Measurements from ENCODE around the gene ZNF280C.

The ZNF280C gene

DNA sequence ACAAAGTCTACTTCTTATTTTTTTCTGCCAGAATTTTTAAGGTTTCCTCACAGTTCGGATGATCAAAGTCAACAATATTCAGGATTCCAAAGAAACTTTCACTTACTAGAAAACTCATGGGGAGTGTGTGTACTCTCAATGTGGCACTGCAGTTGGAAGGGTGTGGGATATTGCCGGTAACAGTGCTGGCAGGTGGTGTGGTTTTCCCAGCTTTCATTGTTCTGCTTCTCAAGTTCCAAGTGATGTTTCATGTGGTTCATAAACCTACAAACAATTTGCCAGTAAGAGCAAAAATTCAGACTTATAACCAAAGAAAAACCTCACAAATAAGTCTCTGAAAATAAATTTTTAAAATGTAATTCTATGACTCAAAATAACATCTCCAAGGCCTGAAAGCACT lies 39.8 kb downstream of the ZNF280C start:
- TF ChIP-seq, protein P1, sequence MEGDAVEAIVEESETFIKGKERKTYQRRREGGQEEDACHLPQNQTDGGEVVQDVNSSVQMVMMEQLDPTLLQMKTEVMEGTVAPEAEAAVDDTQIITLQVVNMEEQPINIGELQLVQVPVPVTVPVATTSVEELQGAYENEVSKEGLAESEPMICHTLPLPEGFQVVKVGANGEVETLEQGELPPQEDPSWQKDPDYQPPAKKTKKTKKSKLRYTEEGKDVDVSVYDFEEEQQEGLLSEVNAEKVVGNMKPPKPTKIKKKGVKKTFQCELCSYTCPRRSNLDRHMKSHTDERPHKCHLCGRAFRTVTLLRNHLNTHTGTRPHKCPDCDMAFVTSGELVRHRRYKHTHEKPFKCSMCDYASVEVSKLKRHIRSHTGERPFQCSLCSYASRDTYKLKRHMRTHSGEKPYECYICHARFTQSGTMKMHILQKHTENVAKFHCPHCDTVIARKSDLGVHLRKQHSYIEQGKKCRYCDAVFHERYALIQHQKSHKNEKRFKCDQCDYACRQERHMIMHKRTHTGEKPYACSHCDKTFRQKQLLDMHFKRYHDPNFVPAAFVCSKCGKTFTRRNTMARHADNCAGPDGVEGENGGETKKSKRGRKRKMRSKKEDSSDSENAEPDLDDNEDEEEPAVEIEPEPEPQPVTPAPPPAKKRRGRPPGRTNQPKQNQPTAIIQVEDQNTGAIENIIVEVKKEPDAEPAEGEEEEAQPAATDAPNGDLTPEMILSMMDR (IDR thresholded peaks at IDR 0.05) = no peak
- DNase-seq (ENCODE audit: low spot score) = no peak
- Histone ChIP-seq H3K27ac (no peak overlapping the region), H3K4me3 (no peak overlapping the region)

DNA sequence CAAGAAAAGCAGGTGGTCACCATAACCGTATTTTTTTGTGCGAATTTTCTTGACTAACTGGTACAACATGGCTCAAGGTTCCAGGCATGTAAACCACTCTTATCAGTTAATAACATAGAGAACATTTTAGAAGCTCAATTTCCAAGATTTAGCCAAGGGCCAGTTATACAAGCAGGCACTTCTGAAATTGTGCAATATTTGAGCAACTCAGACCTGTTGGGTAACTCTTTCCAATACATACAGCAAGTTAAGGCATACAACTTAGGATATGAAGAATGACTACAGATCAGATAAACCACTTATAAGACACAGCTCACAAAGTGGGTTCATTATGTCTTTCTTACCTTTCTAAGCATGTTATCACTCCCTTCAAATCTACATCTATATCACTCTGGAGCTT lies 43.9 kb downstream of the ZNF280C start:
- DNase-seq (ENCODE audit: low spot score) = no peak
- Histone ChIP-seq H3K4me3 (no peak overlapping the region), H3K27ac (no peak overlapping the region)
- TF ChIP-seq, protein P1 (IDR thresholded peaks at IDR 0.05) = no peak

DNA sequence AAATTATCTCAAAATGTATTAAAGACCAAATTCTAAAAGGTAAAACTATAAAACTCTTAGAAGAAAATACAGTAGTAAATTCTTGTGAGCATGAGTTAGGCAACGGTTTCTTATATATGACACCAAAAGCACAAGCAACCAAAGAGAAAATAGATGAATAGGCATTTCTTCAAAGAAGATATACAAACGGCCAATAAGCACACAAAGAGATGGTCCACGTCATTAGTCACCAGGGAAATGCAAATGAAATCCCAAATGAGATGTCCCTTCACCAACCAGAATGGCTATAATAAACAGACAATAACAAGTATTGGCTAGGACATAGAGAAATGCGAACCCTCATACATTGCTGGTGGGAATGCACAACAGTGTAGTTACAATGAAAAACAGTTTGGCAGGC lies 52.4 kb downstream of the ZNF280C start:
- H3K4me3 ChIP-seq = no peak overlapping the region
- DNase-seq (ENCODE audit: low spot score) = no peak
- no peak overlapping the region for H3K27ac ChIP-seq
- TF ChIP-seq, protein P1 (IDR thresholded peaks at IDR 0.05) = no peak

GRCh38 chrX:130213376-130213775 lies 55.3 kb downstream of the ZNF280C start:
- no peak overlapping the region for H3K27ac ChIP-seq
- TF ChIP-seq, protein P1 (IDR thresholded peaks at IDR 0.05) = no peak
- H3K4me3 ChIP-seq = no peak overlapping the region
- no peak for DNase-seq (ENCODE audit: low spot score)

DNA sequence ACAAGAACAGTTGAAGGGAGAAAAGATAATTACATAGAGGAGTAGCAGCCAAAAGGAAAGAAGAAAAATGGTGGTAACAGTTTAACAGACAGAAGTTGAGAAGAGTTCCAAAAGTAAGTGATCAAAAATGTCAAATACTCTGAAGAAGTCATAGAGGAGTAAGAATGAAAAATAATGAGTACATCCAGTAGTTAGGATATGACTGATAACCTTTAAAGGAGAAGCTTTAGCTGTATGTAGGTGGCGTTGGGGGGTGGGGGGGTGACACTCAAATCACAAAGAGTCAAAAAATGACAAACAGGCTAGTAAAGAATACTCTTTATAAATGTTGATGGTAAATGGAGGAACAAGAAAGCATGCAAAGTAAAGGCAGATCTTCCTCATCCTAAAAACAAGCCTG lies 56.3 kb downstream of the ZNF280C start:
- H3K4me3 ChIP-seq = no peak overlapping the region
- TF ChIP-seq, protein P1 (IDR thresholded peaks at IDR 0.05) = no peak
- no peak for DNase-seq (ENCODE audit: low spot score)
- H3K27ac ChIP-seq = no peak overlapping the region

- no peak overlapping the region for H3K27ac ChIP-seq
- DNase-seq (ENCODE audit: low spot score) = no peak
- H3K4me3 ChIP-seq = no peak overlapping the region
- TF ChIP-seq, protein P1 (IDR thresholded peaks at IDR 0.05) = no peak
Observed at GRCh38 chrX:130211415-130212186, 57.1 kb downstream of the ZNF280C start.

GRCh38 chrX:130204647-130205046 lies 64.1 kb downstream of the ZNF280C start:
- H3K4me3 ChIP-seq = no peak overlapping the region
- DNase-seq (ENCODE audit: low spot score) = no peak
- TF ChIP-seq, protein P1 (IDR thresholded peaks at IDR 0.05) = no peak
- H3K27ac ChIP-seq = no peak overlapping the region

All from coronary artery (tissue), 2 donors.